Uterus (tissue), 2 donors: Measurements from ENCODE around the gene ACTMAP.

ENCODE experiments used
- POLR2A ChIP-seq, 2 donors: fragments of 450-650 bp; IDR thresholded peaks; one replicate each; pipeline ENCODE4 v1.6.1; 2016; ENCODE audit warnings: antibody characterized with exemption in 2 of 2, mild to moderate bottlenecking in 1 of 2, moderate library complexity in 1 of 2
- TF ChIP-seq, protein P1 (sequence below), 4 experiments: fragments of 200-600 bp in 2 of 4; fragments of 450-650 bp in 2 of 4; sonication (generic) in 2 of 4; IDR thresholded peaks; one replicate each; pipeline ENCODE4 v1.5.1; 2016 to 2019; ENCODE audit warnings: antibody characterized with exemption in 4 of 4, mild to moderate bottlenecking in 2 of 4, moderate library complexity in 1 of 4

DNA sequence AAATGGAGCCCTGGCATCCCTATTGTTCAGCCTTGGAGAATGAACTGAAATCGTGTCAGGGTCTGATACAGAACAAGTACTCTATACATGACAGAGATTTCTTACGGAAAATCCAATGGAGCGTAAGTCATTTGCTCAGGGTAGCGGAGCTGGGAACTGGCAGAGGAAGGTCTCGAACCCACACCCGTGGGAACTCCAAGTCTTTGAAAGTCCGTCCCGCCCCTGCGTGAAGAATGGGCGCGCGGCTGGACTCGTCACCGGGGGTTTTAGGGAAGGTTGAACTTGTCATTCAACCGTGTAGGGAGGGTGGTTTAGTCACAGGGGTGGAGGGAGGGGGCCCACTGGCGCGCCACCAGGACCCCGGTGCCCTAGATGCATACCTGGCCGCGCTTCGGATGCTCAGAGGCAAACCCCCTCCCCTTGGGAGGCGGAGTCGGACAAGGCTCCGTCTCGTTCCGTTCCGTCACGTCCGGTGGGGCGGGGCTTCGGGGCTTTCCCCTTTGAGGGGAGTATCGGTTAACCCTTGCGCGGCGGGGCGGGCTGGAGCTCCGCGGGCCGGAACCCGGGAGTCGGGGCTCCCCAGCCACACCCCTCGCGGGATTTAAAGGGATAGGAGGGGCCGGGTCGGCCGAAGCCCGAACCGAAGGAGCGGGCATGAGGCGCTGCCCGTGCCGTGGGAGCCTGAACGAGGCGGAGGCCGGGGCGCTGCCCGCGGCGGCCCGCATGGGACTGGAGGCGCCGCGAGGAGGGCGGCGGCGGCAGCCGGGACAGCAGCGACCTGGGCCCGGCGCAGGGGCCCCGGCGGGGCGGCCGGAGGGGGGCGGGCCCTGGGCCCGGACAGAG is 33.6 kb downstream of the ACTMAP start, which contains the start of the genes COQ8B and ITPKC:
- TF ChIP-seq POLR2A (IDR thresholded peaks at IDR 0.05), result peak; percentile 75 to 91
- TF ChIP-seq, protein P1, sequence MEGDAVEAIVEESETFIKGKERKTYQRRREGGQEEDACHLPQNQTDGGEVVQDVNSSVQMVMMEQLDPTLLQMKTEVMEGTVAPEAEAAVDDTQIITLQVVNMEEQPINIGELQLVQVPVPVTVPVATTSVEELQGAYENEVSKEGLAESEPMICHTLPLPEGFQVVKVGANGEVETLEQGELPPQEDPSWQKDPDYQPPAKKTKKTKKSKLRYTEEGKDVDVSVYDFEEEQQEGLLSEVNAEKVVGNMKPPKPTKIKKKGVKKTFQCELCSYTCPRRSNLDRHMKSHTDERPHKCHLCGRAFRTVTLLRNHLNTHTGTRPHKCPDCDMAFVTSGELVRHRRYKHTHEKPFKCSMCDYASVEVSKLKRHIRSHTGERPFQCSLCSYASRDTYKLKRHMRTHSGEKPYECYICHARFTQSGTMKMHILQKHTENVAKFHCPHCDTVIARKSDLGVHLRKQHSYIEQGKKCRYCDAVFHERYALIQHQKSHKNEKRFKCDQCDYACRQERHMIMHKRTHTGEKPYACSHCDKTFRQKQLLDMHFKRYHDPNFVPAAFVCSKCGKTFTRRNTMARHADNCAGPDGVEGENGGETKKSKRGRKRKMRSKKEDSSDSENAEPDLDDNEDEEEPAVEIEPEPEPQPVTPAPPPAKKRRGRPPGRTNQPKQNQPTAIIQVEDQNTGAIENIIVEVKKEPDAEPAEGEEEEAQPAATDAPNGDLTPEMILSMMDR (IDR thresholded peaks at IDR 0.05), result peak in 3 of 4 experiments; percentile 15 to 65 (median 38)
